Loucy (cell line): ENCODE measurements around the gene PLPP1.

Experiments used
- EZH2phosphoT487 ChIP-seq: fragments of 200-600 bp; IDR thresholded peaks from 2 replicates; pipeline ENCODE4 v1.6.1; 2018; ENCODE audit warnings: antibody characterized with exemption, mild to moderate bottlenecking, moderate library complexity, borderline replicate concordance
- TF ChIP-seq, protein P1 (sequence below): fragments of 200-600 bp; sonication (generic); conservative IDR thresholded peaks from 2 replicates; pipeline ENCODE4 v1.5.1; 2014; ENCODE audit warnings: mild to moderate bottlenecking, antibody characterized with exemption, low read length

GRCh38 chr5:55530669-55531068 lies 4.1 kb downstream of the PLPP1 start:
- TF ChIP-seq, protein P1, sequence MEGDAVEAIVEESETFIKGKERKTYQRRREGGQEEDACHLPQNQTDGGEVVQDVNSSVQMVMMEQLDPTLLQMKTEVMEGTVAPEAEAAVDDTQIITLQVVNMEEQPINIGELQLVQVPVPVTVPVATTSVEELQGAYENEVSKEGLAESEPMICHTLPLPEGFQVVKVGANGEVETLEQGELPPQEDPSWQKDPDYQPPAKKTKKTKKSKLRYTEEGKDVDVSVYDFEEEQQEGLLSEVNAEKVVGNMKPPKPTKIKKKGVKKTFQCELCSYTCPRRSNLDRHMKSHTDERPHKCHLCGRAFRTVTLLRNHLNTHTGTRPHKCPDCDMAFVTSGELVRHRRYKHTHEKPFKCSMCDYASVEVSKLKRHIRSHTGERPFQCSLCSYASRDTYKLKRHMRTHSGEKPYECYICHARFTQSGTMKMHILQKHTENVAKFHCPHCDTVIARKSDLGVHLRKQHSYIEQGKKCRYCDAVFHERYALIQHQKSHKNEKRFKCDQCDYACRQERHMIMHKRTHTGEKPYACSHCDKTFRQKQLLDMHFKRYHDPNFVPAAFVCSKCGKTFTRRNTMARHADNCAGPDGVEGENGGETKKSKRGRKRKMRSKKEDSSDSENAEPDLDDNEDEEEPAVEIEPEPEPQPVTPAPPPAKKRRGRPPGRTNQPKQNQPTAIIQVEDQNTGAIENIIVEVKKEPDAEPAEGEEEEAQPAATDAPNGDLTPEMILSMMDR: no peak
- TF ChIP-seq EZH2phosphoT487: no peak
